HG03196 (cell line): ENCODE results near the gene NDUFB10.

ENCODE experiments used
- ATAC-seq: cut with Tn5 transposase; IDR thresholded peaks from one replicate; pipeline ENCODE4 v1.9.1; 2021; ENCODE audit not compliant: unreplicated experiment

Gene NDUFB10

GRCh38 chr16:1983544-1984346 lies 24.4 kb downstream of the NDUFB10 start, which contains the start of gene GFER:
TSS of gene GFER (plus strand) at chr16:1984193. CDS start at chr16:1984219, 26 bp downstream.
- peak; percentile 68 for ATAC-seq

DNA sequence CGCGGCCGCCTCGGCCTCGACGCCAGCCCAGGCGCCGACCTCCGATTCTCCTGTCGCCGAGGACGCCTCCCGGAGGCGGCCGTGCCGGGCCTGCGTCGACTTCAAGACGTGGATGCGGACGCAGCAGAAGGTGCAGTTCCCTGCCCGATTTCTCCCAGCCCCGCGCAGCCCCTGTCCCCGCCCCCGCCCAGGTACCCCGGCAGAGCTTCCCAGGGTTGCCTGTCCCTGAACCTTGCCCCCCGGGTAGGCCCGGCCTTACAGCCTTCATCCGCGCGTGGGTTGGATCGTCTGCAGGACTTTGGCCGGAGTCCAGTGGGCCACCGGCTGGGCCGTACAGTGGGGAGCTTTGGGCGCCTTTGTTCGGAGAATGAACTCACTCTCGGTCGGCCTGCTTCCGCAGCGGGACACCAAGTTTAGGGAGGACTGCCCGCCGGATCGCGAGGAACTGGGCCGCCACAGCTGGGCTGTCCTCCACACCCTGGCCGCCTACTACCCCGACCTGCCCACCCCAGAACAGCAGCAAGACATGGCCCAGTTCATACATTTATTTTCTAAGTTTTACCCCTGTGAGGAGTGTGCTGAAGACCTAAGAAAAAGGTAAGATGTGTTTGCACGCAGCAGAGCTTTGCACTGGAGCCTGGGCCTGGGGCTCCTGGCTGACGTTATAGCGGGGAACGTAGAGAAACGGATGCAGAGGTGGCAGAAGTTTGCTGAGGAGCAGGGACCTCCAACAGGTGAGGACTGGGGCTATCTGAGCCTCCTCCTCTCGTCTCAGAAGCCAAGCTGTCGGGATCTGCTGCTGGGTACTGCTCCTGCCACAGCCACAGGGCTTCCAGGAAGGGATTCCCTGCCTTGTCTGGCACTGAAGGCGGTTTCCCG lies 25.2 kb downstream of the NDUFB10 start:
- ATAC-seq: no peak

DNA sequence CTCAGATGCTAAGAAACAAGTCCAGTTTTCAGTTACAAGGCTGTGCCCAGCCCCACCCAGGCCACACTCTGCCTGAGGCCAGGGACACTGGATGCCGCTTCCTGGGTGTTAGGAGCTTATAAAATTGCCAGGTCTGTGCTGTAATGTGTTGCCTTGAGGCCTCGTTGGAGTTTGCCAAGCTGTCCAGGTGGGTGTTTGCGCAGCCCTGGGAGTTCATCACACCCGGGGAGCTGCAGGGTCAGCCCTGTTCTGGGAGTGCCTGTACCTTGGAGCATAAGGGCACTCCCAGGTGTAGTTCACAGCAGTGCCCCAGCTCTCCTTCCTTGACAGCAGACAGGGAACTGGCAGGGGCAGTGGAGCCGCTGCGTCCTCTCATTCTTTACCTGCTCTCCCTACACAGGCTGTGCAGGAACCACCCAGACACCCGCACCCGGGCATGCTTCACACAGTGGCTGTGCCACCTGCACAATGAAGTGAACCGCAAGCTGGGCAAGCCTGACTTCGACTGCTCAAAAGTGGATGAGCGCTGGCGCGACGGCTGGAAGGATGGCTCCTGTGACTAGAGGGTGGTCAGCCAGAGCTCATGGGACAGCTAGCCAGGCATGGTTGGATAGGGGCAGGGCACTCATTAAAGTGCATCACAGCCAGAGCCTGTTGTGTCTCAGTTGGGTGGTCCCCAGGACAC lies 26.3 kb downstream of the NDUFB10 start:
- ATAC-seq: no peak

GRCh38 chr16:1987198-1987597 lies 27.9 kb downstream of the NDUFB10 start:
- ATAC-seq: no peak

DNA sequence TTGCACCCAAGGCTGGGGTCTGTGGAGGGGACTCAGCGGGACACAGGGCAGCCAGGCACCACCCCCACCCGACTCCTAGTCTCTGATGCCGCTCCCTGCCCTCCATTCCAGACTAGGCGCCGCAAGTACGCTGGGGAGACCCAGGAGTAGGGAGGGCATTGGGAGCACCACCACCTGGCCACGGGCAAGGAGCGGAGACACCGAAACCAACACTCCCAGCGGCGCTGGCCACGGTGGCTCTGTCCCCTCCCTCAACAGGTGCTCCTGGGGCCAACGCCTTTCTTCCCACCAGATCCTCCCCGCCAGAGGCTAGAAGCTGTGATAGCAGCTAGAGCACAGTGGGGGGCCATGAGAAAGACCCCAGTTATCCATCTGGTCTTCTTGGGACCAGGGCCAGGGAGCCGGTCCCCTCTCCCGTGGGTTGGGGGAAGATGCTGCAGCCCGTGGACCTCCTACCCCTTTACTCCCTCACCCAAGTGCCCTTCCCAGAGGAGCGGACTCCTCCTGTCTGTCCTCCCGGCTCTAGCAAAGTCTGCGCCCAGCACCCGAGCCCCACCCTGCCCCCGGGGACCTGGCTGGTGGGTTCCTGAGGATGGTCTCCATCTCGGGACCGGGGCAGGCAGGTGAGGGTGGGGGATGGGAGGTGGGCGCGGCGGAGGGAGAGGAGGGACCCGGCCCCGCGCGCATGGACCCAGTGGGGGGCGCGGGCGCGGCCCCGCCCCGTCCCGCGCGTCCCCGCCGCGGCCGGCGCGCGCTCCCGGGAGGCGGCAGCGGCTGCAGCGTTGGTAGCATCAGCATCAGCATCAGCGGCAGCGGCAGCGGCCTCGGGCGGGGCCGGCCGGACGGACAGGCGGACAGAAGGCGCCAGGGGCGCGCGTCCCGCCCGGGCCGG lies 30.1 kb downstream of the NDUFB10 start, which contains the start of gene SYNGR3:
Gene SYNGR3 (plus strand): TSS at position 762 of the 892 bp plus-strand sequence. CDS start 133 bp downstream, outside the sequence.
- no peak for ATAC-seq

DNA sequence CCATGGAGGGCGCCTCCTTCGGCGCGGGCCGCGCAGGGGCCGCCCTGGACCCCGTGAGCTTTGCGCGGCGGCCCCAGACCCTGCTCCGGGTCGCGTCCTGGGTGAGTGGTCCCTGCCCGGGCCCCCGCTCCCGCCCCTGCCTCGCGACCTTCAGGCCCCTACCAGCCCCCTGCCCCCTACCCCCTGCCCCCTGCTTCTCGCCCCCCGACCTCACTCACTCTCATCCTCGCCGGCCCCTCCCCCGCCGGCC lies 30.7 kb downstream of the NDUFB10 start:
- ATAC-seq: no peak

DNA sequence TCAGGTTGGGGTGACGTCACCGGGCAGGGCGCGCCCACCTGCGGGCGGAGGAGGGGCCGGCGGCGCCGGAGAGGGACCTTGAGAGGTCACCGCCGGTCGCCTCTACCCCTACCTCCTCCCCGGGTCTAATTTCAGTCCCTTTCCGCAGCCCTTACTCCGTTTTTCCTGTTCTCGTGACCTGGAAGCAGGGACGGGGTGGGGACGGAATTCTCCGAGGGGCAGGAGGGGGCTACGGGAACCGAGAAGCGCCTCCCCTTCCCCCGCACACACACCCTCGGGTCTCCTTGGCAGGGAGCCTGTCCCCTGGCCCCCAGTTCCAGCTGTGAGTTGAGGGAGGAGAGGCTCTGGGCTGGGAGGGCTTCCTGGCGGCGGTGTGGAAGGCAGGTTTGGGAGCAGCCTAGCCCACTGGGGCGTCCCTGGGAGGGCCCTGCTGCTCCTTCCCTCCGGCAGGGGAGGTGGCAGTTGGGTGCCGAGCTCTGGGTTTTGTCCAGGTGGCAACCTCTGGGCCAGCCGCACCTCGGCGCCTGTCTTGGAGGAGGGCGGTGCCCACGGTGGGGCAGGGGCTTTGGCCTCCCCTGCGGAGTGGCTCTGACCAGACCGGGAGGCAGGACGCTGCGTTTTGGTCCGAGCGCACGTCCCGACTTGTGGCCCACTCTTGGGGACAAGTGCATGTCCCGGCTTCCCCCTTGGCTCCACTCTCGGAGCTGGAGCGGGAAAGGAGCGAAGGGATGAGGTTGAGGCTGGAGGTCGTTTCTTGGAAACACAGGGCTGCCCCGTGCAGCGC lies 31.2 kb downstream of the NDUFB10 start:
- ATAC-seq: no peak

GRCh38 chr16:1991135-1991551 lies 31.8 kb downstream of the NDUFB10 start:
- ATAC-seq: peak; percentile 34

DNA sequence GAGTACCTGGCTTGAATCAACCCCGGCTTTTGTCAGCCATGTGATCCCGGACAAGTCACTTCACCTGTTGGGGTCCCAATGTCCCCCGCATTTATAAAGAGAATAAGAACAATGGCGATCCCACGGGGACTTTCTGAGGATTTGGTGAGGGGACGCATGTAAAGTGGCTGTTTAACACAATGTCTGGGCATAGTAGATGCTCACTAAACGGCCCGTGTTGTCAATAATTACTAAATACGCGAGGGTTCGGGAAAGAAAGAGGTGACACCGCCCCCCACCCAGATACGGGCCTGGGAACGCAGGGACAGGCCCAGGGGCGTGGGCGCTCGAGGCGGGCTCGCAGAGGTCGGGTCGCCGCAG lies 32.2 kb downstream of the NDUFB10 start:
- ATAC-seq: no peak

DNA sequence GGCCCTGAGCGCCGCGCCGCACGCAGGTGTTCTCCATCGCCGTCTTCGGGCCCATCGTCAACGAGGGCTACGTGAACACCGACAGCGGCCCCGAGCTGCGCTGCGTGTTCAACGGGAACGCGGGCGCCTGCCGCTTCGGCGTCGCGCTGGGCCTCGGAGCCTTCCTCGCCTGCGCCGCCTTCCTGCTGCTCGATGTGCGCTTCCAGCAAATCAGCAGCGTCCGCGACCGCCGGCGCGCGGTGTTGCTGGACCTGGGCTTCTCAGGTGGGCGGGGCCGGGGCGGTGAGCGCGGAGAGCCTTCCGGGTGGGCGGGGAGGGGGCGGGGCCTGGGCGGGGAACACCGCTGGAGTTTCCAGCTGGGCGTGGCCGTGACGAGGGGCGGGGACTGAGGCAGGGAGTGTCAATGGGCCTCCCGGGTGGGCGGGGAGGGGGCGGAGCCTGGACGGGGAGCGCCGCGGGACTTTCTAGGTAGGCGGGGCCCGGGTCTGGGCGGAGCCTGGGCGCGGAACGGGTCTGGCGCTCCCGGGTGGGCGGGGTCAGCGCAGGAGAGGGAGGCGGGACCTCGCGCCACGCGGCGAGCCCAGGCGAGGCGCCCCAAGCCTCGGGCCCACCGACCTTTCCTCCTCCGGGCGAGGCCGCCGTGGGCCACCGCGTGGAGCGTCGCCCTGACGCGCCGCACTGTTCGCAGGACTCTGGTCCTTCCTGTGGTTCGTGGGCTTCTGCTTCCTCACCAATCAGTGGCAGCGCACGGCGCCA lies 32.8 kb downstream of the NDUFB10 start:
- peak; percentile 42 for ATAC-seq

DNA sequence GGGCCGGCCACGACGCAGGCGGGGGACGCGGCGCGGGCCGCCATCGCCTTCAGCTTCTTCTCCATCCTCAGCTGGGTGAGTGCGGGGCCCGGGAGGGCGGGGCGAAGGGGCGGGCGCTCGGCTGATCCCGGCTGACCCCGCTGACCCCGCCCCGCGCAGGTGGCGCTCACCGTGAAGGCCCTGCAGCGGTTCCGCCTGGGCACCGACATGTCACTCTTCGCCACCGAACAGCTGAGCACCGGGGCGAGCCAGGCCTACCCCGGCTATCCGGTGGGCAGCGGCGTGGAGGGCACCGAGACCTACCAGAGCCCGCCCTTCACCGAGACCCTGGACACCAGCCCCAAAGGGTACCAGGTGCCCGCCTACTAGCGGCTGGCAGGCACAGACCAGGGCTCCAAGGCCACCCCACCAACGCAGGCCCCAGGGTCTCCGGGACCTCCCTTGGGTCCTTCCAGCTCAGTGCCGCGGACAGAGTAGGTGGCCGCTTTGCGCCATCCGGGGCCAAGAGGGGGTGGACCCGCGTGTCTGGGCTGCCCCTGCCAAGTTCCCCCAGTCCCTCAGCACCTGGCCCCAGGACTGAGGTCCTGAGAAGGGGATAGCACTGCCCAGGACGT lies 33.5 kb downstream of the NDUFB10 start:
- no peak for ATAC-seq

GRCh38 chr16:1993731-1994131 lies 34.4 kb downstream of the NDUFB10 start:
- ATAC-seq: no peak

DNA sequence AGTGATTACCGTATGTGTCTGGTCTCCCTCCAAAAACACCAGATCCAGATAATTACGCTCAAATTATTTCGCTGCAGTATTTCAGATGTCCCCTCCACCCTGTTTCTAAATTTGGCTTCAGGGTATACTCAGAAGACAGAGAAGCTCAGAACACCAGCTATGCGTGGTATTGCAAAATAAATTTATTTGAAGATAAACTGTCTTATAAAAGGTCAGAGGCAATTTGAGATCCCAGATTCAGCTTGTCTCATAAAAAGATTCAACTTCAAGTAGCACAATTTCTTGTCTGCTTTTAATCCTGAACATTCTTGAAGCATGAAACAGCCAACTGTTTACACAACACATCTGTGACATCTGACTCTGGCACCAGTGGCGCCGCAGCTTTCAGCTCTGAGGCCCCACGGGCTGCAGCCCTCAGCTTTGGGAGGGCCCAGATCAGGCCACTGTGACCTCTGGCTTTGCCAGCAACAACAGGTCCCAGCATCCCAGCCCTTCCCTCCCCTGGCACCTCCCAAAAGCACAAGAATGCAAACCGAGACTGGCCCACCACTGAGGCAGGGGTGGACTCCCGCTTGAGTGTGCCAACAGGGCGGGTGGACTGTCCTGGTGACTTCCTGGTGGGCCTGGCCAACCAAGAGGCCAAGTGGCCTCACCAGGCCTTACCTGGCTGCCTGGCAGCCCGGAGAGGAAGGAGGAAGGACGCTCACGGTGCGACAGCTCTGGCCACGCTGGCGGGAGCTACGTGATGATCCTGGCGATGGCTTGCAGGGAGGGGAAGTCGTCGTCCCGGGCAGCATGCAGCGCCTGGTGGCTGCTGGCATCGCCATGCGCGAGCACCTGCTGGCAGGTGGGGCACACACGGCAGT lies 38.4 kb downstream of the NDUFB10 start:
- no peak for ATAC-seq

DNA sequence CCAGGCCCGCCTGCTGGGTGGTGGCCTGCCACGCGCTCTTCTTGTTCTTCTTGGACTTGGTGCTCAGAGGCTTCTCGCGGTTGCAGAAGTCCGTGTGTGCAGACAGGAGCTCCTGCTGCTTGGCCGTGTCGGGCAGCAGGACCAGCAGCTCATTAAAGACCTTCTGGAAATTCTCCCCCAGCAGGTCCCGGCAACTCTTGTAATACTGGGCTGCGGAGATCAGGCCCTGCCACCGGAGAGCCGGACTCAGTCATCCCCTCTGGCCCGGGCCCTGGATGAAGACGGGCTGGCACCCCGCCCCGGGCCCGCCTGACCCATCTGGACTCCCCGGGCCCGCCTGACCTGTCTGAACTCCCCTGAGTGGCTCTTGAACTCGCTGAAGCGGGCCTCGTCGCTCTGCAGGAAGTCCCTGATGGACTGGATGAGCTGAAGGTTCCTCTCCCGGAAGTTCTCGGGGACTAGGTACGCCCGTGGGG lies 39.1 kb downstream of the NDUFB10 start:
- no peak for ATAC-seq

- ATAC-seq: no peak
These were observed 39.8 kb downstream of the NDUFB10 start for GRCh38 chr16:1998852-1999801.

GRCh38 chr16:1999866-2000514 lies 40.7 kb downstream of the NDUFB10 start:
- no peak for ATAC-seq
